ENCODE results near the gene FMNL1. TPM values are rescaled to one million over a fixed set of nuclear protein-coding genes. Genes with fewer than 3 reads are reported as not detected.

FMNL1 gene
- total RNA-seq, 1 experiment from 2014 or later = 20.0 TPM

GRCh38 chr17:45184144-45184543, 37.5 kb upstream of the FMNL1 start:
- no TSS peak for BruUV-seq (replicated peaks)
- intact Hi-C loops (cut with micrococcal nuclease; ENCODE audit: unreplicated experiment) = no loop called here
- POLR2A ChIA-PET = interaction anchor here (0.6 kb wide), 1 partner anchor 36 kb away, joined by 4 read pairs; the partner anchor contains the start of gene HEXIM1

DNA sequence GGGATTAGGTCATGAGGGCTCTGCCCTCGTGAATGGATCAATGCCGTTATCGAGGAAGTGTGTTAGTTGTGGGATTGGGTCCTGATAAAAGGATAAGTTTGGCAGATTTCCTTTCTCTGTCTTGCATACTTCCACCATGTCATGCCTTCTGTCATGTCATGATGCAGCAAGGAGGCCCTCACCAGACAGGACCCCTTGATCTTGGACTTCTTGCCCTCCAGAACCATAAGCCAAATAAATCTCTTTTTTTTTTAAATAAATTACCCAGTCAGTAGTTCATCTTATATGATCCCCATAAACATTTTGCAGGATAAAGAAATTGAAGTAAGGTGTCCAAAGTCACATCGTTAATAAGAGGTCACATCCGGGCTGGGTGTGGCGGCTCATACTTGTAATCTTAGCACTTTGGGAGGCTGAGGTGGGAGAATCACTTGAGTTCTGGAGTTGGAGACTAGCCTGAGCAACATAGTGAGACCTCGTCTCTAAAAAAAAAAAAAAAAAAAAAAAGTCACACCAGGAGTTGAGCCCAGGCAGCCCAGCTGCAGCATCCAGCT, 34.8 kb upstream of the FMNL1 start:
- CTCF ChIA-PET = no interaction called here
- H3K27me3 ChIP-seq (ENCODE audit: control insufficient read depth, insufficient read depth, low read length) = no peaks in the 10 kb centered on the region
- no peaks in the 10 kb centered on the region for H3K36me3 ChIP-seq (ENCODE audit: control insufficient read depth, insufficient read depth, low read length)
- DNase-seq (ENCODE audit: low read depth, low spot score) (no peak), ATAC-seq (no peak)
- no TSS peak for BruUV-seq (replicated peaks)
- POLR2A ChIA-PET = no interaction called here
- no peaks in the 10 kb centered on the region for H3K4me1 ChIP-seq (ENCODE audit: control insufficient read depth, insufficient read depth, low read length)
- H3K27ac ChIP-seq (ENCODE audit: low read length) = no peak overlapping the region
- H3K9me3 ChIP-seq (ENCODE audit: control insufficient read depth, insufficient read depth, low read depth, low read length) = no peaks in the 10 kb centered on the region
- no peak overlapping the region for H3K4me3 ChIP-seq (ENCODE audit: low read depth in 2 of 2, low read length in 2 of 2)
- no peak for TF ChIP-seq SIN3A (IDR thresholded peaks at IDR 0.05; ENCODE audit: borderline replicate concordance, insufficient read depth, low read depth, low read length)
- TF ChIP-seq CTCF (IDR thresholded peaks at IDR 0.05) = no peak
- TF ChIP-seq REST (IDR thresholded peaks at IDR 0.05; ENCODE audit: insufficient read depth in 1 of 2, low read depth in 2 of 2, low read length in 1 of 2) = no peak
- no peak for TF ChIP-seq TCF7L2 (IDR thresholded peaks at IDR 0.05; ENCODE audit: low read depth, low read length)
- no peak for TF ChIP-seq POLR2AphosphoS5 (IDR thresholded peaks at IDR 0.05; ENCODE audit: low read depth, low read length)
- in situ Hi-C loops (cut with HindIII; ENCODE audit: low pct_unique_long_range_greater_than_20kb, low sequenced_read_pairs) (no loop called here), intact Hi-C loops (cut with micrococcal nuclease; ENCODE audit: unreplicated experiment) (no loop called here)

More at GRCh38 chr17:45184144-45184543, 37.5 kb upstream of the FMNL1 start:
- CTCF ChIA-PET = no interaction called here
- Histone ChIP-seq H3K27ac (ENCODE audit: low read length) (no peak overlapping the region), H3K27me3 (ENCODE audit: control insufficient read depth, insufficient read depth, low read length) (no peaks in the 10 kb centered on the region), H3K4me3 (ENCODE audit: low read depth in 2 of 2, low read length in 2 of 2) (no peak overlapping the region), H3K9me3 (ENCODE audit: control insufficient read depth, insufficient read depth, low read depth, low read length) (no peaks in the 10 kb centered on the region), H3K4me1 (ENCODE audit: control insufficient read depth, insufficient read depth, low read length) (no peaks in the 10 kb centered on the region), H3K36me3 (ENCODE audit: control insufficient read depth, insufficient read depth, low read length) (no peaks in the 10 kb centered on the region)
- no peak for DNase-seq (ENCODE audit: low read depth, low spot score)
- in situ Hi-C loops (cut with HindIII; ENCODE audit: low pct_unique_long_range_greater_than_20kb, low sequenced_read_pairs) = no loop called here
- no peak for TF ChIP-seq REST (IDR thresholded peaks at IDR 0.05; ENCODE audit: insufficient read depth in 1 of 2, low read depth in 2 of 2, low read length in 1 of 2)
- TF ChIP-seq SIN3A (IDR thresholded peaks at IDR 0.05; ENCODE audit: borderline replicate concordance, insufficient read depth, low read depth, low read length) = no peak
- no peak for TF ChIP-seq TCF7L2 (IDR thresholded peaks at IDR 0.05; ENCODE audit: low read depth, low read length)
- TF ChIP-seq CTCF (IDR thresholded peaks at IDR 0.05) = no peak
- no peak for TF ChIP-seq POLR2AphosphoS5 (IDR thresholded peaks at IDR 0.05; ENCODE audit: low read depth, low read length)
- no peak for ATAC-seq
